MV-4-11 (cell line): ENCODE measurements around the gene NR4A2.
A peak's percentile ranks its signal among the peaks of the same experiment; 100 is the strongest.

Source experiments
- DNase-seq: peaks from one replicate; lab custom pipeline; 2025; lab: John Stamatoyannopoulos, UW

NR4A2 gene

GRCh38 chr2:156332534-156333273, at the start of gene NR4A2:
Gene NR4A2 (minus strand): TSS chr2:156332721. CDS start chr2:156330186, 2,535 bp downstream.
- peak; percentile 69 for DNase-seq

- no peak for DNase-seq
Measured at GRCh38 chr2:156380117-156380645, 47.7 kb upstream of the NR4A2 start.

GRCh38 chr2:156379714-156380113, 47.2 kb upstream of the NR4A2 start:
- no peak for DNase-seq

- no peak for DNase-seq
Measured at GRCh38 chr2:156379071-156379470, 46.5 kb upstream of the NR4A2 start.

GRCh38 chr2:156366753-156367152, 34.2 kb upstream of the NR4A2 start:
- DNase-seq, result no peak

GRCh38 chr2:156363141-156363540, 30.6 kb upstream of the NR4A2 start:
- DNase-seq, result no peak

- DNase-seq, result peak; percentile 75
Measured at GRCh38 chr2:156356014-156356754, 23.7 kb upstream of the NR4A2 start.

GRCh38 chr2:156352911-156353310, 20.4 kb upstream of the NR4A2 start:
- no peak for DNase-seq

- DNase-seq, result no peak
Measured at GRCh38 chr2:156350374-156351142, 18.0 kb upstream of the NR4A2 start.

GRCh38 chr2:156349605-156350004, 17.1 kb upstream of the NR4A2 start:
- DNase-seq, result peak; percentile 1

GRCh38 chr2:156349161-156349560, 16.6 kb upstream of the NR4A2 start:
- DNase-seq, result no peak

- DNase-seq, result no peak
Measured at GRCh38 chr2:156347431-156347830, 14.9 kb upstream of the NR4A2 start.

- DNase-seq, result no peak
Measured at GRCh38 chr2:156346731-156347130, 14.2 kb upstream of the NR4A2 start.

- no peak for DNase-seq
Measured at GRCh38 chr2:156345582-156345981, 13.1 kb upstream of the NR4A2 start.

GRCh38 chr2:156343940-156344301, 11.4 kb upstream of the NR4A2 start:
- DNase-seq, result peak; percentile 18

GRCh38 chr2:156343096-156343939, 10.8 kb upstream of the NR4A2 start:
- DNase-seq, result no peak

GRCh38 chr2:156342254-156343095, 10.0 kb upstream of the NR4A2 start:
- peak; percentile 84 for DNase-seq

GRCh38 chr2:156341452-156342253, 9.1 kb upstream of the NR4A2 start:
- peak; percentile 92 for DNase-seq

GRCh38 chr2:156340804-156341451, 8.4 kb upstream of the NR4A2 start:
- DNase-seq, result peak; percentile 49
